Measurements from ENCODE around the gene DPP9.

The DPP9 gene

DNA sequence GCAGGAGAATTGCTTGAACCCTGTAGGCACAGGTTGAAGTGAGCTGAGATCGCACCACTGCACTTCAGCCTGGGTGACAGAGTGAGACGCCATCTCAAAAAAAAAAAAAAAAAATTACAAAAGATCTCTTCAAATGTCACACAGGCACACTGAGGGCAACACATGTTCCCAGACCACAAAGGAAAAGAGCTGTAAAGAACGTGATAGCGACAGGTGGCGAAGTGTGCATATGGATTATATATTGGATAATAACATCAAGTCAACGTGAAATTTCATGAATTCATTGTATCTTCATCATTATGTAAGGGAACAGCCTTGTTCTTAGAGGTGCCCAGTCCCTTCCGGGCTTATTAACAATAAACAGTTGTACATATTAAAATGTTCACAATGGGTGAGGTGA, 31.8 kb upstream of the DPP9 start:
- no peak overlapping the region for H3K27ac ChIP-seq (replicated peaks)
- TF ChIP-seq GABPA (IDR thresholded peaks at IDR 0.05; ENCODE audit: low read depth) (no peak), POLR2AphosphoS5 (IDR thresholded peaks at IDR 0.05; ENCODE audit: low read depth) (no peak), SPI1 (IDR thresholded peaks at IDR 0.05; ENCODE audit: borderline replicate concordance, low read depth) (no peak)
- TF ChIP-seq, protein P1, sequence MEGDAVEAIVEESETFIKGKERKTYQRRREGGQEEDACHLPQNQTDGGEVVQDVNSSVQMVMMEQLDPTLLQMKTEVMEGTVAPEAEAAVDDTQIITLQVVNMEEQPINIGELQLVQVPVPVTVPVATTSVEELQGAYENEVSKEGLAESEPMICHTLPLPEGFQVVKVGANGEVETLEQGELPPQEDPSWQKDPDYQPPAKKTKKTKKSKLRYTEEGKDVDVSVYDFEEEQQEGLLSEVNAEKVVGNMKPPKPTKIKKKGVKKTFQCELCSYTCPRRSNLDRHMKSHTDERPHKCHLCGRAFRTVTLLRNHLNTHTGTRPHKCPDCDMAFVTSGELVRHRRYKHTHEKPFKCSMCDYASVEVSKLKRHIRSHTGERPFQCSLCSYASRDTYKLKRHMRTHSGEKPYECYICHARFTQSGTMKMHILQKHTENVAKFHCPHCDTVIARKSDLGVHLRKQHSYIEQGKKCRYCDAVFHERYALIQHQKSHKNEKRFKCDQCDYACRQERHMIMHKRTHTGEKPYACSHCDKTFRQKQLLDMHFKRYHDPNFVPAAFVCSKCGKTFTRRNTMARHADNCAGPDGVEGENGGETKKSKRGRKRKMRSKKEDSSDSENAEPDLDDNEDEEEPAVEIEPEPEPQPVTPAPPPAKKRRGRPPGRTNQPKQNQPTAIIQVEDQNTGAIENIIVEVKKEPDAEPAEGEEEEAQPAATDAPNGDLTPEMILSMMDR (IDR thresholded peaks at IDR 0.05; ENCODE audit: insufficient read depth, low read length): no peak
- TF ChIP-seq, protein P2, sequence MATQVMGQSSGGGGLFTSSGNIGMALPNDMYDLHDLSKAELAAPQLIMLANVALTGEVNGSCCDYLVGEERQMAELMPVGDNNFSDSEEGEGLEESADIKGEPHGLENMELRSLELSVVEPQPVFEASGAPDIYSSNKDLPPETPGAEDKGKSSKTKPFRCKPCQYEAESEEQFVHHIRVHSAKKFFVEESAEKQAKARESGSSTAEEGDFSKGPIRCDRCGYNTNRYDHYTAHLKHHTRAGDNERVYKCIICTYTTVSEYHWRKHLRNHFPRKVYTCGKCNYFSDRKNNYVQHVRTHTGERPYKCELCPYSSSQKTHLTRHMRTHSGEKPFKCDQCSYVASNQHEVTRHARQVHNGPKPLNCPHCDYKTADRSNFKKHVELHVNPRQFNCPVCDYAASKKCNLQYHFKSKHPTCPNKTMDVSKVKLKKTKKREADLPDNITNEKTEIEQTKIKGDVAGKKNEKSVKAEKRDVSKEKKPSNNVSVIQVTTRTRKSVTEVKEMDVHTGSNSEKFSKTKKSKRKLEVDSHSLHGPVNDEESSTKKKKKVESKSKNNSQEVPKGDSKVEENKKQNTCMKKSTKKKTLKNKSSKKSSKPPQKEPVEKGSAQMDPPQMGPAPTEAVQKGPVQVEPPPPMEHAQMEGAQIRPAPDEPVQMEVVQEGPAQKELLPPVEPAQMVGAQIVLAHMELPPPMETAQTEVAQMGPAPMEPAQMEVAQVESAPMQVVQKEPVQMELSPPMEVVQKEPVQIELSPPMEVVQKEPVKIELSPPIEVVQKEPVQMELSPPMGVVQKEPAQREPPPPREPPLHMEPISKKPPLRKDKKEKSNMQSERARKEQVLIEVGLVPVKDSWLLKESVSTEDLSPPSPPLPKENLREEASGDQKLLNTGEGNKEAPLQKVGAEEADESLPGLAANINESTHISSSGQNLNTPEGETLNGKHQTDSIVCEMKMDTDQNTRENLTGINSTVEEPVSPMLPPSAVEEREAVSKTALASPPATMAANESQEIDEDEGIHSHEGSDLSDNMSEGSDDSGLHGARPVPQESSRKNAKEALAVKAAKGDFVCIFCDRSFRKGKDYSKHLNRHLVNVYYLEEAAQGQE (IDR thresholded peaks at IDR 0.05; ENCODE audit: insufficient replicate concordance, low read depth): no peak
- no peak for DNase-seq (ENCODE audit: low read depth in 1 of 2, low spot score in 1 of 2)
- no peak overlapping the region for H3K4me3 ChIP-seq (replicated peaks; ENCODE audit: insufficient read depth, low read length)
- H3K27me3 ChIP-seq (ENCODE audit: insufficient read depth, poor library complexity, severe bottlenecking): peaks cover 14% of the 10 kb centered on the region

DNA sequence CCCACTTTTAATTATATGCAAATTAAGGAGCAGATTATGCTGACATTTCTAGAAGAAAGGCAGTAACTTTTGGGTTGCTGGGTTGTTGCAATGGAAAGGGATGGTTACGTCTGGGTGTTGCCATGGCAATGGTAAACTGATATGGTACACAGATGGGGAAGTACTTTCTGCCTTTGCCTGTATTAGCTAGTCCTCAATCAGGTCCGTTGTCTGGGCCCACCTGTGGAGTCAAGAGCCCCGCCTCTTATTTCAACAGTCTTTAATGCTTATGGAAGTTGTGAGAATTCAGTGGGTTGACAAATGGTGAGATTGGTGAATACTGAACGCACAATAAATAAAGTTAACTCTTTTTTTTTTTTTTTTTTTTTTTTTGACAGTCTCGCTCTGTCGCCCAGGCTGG, 30.6 kb upstream of the DPP9 start:
- TF ChIP-seq, protein P1 (IDR thresholded peaks at IDR 0.05; ENCODE audit: insufficient read depth, low read length): no peak
- TF ChIP-seq POLR2AphosphoS5 (IDR thresholded peaks at IDR 0.05; ENCODE audit: low read depth) (no peak), GABPA (IDR thresholded peaks at IDR 0.05; ENCODE audit: low read depth) (no peak), SPI1 (IDR thresholded peaks at IDR 0.05; ENCODE audit: borderline replicate concordance, low read depth) (no peak)
- TF ChIP-seq, protein P2 (IDR thresholded peaks at IDR 0.05; ENCODE audit: insufficient replicate concordance, low read depth): no peak
- peak in 1 of 2 experiments; percentile 30 for DNase-seq (ENCODE audit: low read depth in 1 of 2, low spot score in 1 of 2)
- H3K27me3 ChIP-seq (ENCODE audit: insufficient read depth, poor library complexity, severe bottlenecking): peaks cover 1% of the 10 kb centered on the region
- no peak overlapping the region for H3K4me3 ChIP-seq (replicated peaks; ENCODE audit: insufficient read depth, low read length)
- H3K27ac ChIP-seq (replicated peaks): no peak overlapping the region

DNA sequence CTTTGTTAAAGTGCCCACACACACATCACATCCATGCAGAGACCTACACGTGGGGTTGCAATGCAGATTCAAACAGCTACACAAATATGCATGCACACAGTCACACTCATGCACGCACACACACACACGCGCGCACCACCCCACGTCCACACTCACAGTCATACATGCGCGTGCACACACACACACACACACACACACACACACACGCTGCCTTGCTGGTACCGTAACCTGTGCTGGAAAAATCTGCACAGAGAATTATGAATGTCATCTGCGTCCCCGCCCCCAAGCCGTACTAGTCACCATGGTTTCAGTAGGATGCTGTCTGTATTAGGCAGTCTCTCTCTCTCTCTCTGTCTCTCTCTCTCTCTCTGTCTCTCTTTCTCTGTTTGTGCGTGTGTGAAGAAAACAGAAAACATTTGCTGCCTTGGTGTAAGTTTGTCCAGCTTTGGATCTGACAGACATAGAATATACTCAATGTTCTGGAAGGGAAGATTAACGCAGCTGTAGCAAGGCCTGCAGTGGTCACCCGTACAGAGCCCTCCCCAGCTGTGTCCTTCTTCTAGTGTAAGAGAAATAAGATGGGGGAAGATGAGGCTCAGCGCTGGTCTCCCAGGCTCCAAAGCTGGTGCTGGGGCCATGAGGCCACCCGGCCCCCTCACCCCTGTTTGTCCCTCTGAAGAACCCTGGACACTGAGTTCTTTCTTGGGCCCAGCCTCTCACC, 26.4 kb upstream of the DPP9 start:
- H3K4me3 ChIP-seq (replicated peaks; ENCODE audit: insufficient read depth, low read length): no peak overlapping the region
- TF ChIP-seq SPI1 (IDR thresholded peaks at IDR 0.05; ENCODE audit: borderline replicate concordance, low read depth) (no peak), GABPA (IDR thresholded peaks at IDR 0.05; ENCODE audit: low read depth) (no peak), POLR2AphosphoS5 (IDR thresholded peaks at IDR 0.05; ENCODE audit: low read depth) (no peak)
- TF ChIP-seq, protein P2 (IDR thresholded peaks at IDR 0.05; ENCODE audit: insufficient replicate concordance, low read depth): no peak
- TF ChIP-seq, protein P1 (IDR thresholded peaks at IDR 0.05; ENCODE audit: insufficient read depth, low read length): no peak
- H3K27ac ChIP-seq (replicated peaks): no peak overlapping the region
- DNase-seq (ENCODE audit: low read depth in 1 of 2, low spot score in 1 of 2): no peak
- peaks cover 3% of the 10 kb centered on the region for H3K27me3 ChIP-seq (ENCODE audit: insufficient read depth, poor library complexity, severe bottlenecking)

Data from HL-60 (cell line).